SH-SY5Y (cell line): ENCODE data around the gene DENND2D.

Experiments used
- GATA2 ChIP-seq: IDR thresholded peaks from 2 replicates; pipeline ENCODE4 v1.6.1; 2011; ENCODE audit warnings: mild to moderate bottlenecking, low read depth, low read length
- GATA3 ChIP-seq: IDR thresholded peaks from 2 replicates; pipeline ENCODE4 v1.6.1; 2011; ENCODE audit warnings: low read depth, mild to moderate bottlenecking, low read length, moderate library complexity

- TF ChIP-seq GATA2, result no peak
- TF ChIP-seq GATA3, result no peak
Measured at GRCh38 chr1:111193712-111194480, 6.5 kb downstream of the DENND2D start.
